HL-60 (cell line): ENCODE data around the gene TLE7.

ENCODE experiments used
- GABPA ChIP-seq: IDR thresholded peaks from 2 replicates; pipeline ENCODE4 v1.6.1; 2012; ENCODE audit warnings: low read depth
- POLR2AphosphoS5 ChIP-seq: IDR thresholded peaks from 2 replicates; pipeline ENCODE4 v1.6.1; 2012; ENCODE audit warnings: low read depth
- SPI1 ChIP-seq: IDR thresholded peaks from 2 replicates; pipeline ENCODE4 v1.6.1; 2012; ENCODE audit warnings: low read depth, mild to moderate bottlenecking, borderline replicate concordance
- TF ChIP-seq, protein P1 (sequence below): IDR thresholded peaks from one replicate; pipeline ENCODE4 v1.5.1; 2011; ENCODE audit warnings: low read length, control low read depth, inconsistent platforms; ENCODE audit not compliant: insufficient read depth
- TF ChIP-seq, protein P2 (sequence below): IDR thresholded peaks from 2 replicates; pipeline ENCODE4 v1.6.1; 2012; ENCODE audit warnings: low read depth; ENCODE audit not compliant: insufficient replicate concordance

DNA sequence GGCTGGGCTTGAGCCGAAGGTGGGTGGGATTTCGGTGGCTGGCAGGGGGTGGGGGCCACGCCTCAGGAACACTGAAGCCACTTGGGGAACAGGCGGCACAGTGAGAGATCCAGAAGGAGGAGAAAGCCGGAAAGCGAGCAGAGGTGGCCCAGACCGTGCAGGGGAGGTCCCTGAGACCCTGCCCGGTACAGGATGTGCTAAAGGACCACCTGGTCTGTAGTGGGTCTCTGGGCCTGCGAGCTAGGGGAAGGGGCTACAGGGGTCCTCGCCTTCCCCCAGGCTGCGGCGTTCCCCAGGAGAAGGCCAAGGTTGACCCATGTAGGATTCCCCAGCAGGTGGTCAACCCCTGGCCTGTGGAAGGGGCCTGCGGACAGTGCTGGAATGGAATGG is at the start of gene TLE7:
- TF ChIP-seq, protein P1, sequence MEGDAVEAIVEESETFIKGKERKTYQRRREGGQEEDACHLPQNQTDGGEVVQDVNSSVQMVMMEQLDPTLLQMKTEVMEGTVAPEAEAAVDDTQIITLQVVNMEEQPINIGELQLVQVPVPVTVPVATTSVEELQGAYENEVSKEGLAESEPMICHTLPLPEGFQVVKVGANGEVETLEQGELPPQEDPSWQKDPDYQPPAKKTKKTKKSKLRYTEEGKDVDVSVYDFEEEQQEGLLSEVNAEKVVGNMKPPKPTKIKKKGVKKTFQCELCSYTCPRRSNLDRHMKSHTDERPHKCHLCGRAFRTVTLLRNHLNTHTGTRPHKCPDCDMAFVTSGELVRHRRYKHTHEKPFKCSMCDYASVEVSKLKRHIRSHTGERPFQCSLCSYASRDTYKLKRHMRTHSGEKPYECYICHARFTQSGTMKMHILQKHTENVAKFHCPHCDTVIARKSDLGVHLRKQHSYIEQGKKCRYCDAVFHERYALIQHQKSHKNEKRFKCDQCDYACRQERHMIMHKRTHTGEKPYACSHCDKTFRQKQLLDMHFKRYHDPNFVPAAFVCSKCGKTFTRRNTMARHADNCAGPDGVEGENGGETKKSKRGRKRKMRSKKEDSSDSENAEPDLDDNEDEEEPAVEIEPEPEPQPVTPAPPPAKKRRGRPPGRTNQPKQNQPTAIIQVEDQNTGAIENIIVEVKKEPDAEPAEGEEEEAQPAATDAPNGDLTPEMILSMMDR: no peak
- TF ChIP-seq GABPA (no peak), POLR2AphosphoS5 (no peak), SPI1 (no peak)
- TF ChIP-seq, protein P2, sequence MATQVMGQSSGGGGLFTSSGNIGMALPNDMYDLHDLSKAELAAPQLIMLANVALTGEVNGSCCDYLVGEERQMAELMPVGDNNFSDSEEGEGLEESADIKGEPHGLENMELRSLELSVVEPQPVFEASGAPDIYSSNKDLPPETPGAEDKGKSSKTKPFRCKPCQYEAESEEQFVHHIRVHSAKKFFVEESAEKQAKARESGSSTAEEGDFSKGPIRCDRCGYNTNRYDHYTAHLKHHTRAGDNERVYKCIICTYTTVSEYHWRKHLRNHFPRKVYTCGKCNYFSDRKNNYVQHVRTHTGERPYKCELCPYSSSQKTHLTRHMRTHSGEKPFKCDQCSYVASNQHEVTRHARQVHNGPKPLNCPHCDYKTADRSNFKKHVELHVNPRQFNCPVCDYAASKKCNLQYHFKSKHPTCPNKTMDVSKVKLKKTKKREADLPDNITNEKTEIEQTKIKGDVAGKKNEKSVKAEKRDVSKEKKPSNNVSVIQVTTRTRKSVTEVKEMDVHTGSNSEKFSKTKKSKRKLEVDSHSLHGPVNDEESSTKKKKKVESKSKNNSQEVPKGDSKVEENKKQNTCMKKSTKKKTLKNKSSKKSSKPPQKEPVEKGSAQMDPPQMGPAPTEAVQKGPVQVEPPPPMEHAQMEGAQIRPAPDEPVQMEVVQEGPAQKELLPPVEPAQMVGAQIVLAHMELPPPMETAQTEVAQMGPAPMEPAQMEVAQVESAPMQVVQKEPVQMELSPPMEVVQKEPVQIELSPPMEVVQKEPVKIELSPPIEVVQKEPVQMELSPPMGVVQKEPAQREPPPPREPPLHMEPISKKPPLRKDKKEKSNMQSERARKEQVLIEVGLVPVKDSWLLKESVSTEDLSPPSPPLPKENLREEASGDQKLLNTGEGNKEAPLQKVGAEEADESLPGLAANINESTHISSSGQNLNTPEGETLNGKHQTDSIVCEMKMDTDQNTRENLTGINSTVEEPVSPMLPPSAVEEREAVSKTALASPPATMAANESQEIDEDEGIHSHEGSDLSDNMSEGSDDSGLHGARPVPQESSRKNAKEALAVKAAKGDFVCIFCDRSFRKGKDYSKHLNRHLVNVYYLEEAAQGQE: no peak
